ENCODE measurements around the gene RAMP1.

RAMP1 gene

DNA sequence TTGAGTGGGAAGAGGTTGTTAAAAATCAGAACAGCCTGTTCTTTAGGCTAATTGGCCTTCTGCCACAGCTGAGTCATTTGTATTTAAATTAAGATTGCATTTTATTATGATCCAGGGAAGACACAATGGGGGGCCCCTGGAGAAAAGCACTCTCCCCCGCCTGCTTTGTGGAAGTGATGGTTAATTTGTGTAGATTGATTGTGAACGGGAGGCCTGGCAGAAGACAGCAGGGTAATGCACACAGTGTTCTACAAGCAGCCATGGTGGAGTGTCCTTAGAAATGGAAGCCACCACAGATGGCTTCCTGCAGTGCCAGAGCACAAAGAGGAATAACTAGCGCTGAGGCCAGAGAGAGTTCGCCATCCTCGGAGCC lies 19.6 kb downstream of the RAMP1 start:
- TF ChIP-seq, protein P1, sequence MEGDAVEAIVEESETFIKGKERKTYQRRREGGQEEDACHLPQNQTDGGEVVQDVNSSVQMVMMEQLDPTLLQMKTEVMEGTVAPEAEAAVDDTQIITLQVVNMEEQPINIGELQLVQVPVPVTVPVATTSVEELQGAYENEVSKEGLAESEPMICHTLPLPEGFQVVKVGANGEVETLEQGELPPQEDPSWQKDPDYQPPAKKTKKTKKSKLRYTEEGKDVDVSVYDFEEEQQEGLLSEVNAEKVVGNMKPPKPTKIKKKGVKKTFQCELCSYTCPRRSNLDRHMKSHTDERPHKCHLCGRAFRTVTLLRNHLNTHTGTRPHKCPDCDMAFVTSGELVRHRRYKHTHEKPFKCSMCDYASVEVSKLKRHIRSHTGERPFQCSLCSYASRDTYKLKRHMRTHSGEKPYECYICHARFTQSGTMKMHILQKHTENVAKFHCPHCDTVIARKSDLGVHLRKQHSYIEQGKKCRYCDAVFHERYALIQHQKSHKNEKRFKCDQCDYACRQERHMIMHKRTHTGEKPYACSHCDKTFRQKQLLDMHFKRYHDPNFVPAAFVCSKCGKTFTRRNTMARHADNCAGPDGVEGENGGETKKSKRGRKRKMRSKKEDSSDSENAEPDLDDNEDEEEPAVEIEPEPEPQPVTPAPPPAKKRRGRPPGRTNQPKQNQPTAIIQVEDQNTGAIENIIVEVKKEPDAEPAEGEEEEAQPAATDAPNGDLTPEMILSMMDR (IDR thresholded peaks at IDR 0.05; ENCODE audit: control insufficient read depth, insufficient read depth, low read depth, low read length, missing control alignments) = no peak
- H3K4me3 ChIP-seq (ENCODE audit: control insufficient read depth, low read depth, low read length) = no peak overlapping the region
- no peak for DNase-seq (ENCODE audit: low read depth)

DNA sequence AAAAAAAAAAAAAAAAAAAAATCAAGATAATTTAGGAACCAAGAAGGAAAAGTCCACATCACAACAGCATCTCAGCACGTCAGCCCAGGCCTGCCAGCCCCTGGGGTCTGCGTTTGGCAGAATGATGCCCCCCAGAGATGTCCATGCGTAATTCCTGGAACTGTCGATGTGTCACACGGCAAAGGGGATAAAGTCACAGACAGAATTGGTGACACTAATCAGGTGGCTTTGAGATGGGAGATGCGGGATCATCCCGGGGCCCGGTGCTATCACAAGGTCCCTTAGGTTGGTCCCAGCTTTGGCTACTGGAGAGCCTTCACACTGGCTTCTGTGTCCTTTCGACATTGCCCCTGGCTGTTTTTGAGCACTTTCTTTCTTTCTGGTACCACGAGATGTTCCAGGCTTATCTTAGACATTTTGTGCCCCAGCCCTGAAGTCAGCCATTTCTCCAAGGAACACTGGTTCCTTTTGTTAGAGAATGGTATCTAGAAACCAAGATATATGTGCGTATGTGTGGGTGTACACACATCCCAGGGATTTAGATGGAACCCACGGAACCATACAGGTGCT lies 20.7 kb downstream of the RAMP1 start:
- DNase-seq (ENCODE audit: low read depth) = no peak
- TF ChIP-seq, protein P1 (IDR thresholded peaks at IDR 0.05; ENCODE audit: control insufficient read depth, insufficient read depth, low read depth, low read length, missing control alignments) = no peak
- H3K4me3 ChIP-seq (ENCODE audit: control insufficient read depth, low read depth, low read length) = no peak overlapping the region

- DNase-seq (ENCODE audit: low read depth) = no peak
- H3K4me3 ChIP-seq (ENCODE audit: control insufficient read depth, low read depth, low read length) = no peak overlapping the region
- TF ChIP-seq, protein P1 (IDR thresholded peaks at IDR 0.05; ENCODE audit: control insufficient read depth, insufficient read depth, low read depth, low read length, missing control alignments) = no peak
Measured at GRCh38 chr2:237882510-237883481, 23.4 kb downstream of the RAMP1 start.

DNA sequence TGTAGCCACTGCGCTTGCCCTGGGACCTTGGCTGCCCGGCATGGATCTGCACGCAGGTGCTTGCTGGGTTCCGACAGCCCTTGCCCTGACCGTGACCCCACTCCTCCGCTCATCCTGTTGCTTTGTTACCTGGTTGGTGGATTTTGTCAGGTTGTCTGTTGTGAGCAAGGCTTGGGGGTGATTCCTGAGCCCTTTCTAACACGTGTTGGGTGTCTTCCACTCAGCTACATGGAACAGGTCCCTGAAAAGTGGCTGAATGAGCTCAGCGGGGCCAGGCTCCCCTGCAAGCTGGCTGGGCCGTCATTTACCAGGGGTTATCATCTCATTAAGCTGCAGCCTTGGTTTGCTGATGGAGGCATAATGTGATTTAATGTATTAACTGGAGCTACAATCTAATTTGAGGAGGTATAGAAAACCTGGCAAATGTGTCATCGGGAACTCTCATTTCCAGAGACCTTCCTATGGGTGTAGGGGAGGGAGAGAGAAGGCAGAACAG lies 24.6 kb downstream of the RAMP1 start:
- no peak overlapping the region for H3K4me3 ChIP-seq (ENCODE audit: control insufficient read depth, low read depth, low read length)
- TF ChIP-seq, protein P1 (IDR thresholded peaks at IDR 0.05; ENCODE audit: control insufficient read depth, insufficient read depth, low read depth, low read length, missing control alignments) = no peak
- no peak for DNase-seq (ENCODE audit: low read depth)

GRCh38 chr2:237884681-237885080 lies 25.3 kb downstream of the RAMP1 start:
- TF ChIP-seq, protein P1 (IDR thresholded peaks at IDR 0.05; ENCODE audit: control insufficient read depth, insufficient read depth, low read depth, low read length, missing control alignments) = no peak
- no peak overlapping the region for H3K4me3 ChIP-seq (ENCODE audit: control insufficient read depth, low read depth, low read length)
- no peak for DNase-seq (ENCODE audit: low read depth)

DNA sequence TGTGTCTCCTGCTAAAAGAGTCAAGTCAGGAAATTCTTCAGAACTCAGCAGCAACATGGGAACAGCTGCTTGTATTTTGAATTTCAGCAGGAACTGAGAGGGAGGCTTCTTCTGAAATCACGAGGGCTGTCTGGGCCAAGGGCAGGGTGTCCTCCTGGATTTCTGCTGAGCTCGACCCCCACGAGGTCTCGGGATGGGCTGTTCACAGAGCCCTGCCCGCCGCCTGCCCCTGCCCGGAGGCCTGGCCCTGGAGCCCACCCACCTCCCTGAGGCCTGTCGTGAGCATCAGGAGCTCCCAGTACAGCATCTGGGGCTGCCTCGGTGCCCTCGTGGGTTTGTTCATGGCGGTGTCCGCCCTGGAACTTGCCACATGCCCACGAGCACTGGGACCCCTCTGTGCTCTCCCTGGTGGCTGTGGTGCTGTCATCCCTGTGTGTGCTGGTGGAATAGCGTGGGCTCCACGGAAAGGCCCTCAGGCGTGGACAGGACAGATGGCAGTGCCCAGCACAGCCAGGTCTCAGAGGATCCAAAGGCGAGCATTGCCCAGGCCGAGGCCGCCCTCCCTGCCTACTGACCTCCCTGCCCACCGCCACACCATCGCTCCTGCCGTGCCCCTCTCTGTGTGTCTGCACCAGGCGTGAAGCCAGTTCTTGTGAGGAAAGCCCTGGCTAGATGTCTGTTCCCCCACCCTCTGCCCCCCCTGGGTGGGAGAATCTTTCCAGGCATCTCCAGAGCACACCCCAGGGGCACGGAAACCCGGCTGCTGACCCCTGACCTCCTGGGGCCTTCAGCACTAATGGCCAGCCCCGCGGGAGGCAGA lies 25.9 kb downstream of the RAMP1 start:
- no peak for DNase-seq (ENCODE audit: low read depth)
- no peak overlapping the region for H3K4me3 ChIP-seq (ENCODE audit: control insufficient read depth, low read depth, low read length)
- TF ChIP-seq, protein P1 (IDR thresholded peaks at IDR 0.05; ENCODE audit: control insufficient read depth, insufficient read depth, low read depth, low read length, missing control alignments) = no peak

Measured in AG09309 (cell line).